HG03457 (cell line): ENCODE measurements around the gene PAK1.

ENCODE experiments used
- ATAC-seq: cut with Tn5 transposase; IDR thresholded peaks from one replicate; pipeline ENCODE4 v1.9.1; 2021; ENCODE audit warnings: moderate number of reproducible peaks; ENCODE audit not compliant: unreplicated experiment

PAK1 gene

DNA sequence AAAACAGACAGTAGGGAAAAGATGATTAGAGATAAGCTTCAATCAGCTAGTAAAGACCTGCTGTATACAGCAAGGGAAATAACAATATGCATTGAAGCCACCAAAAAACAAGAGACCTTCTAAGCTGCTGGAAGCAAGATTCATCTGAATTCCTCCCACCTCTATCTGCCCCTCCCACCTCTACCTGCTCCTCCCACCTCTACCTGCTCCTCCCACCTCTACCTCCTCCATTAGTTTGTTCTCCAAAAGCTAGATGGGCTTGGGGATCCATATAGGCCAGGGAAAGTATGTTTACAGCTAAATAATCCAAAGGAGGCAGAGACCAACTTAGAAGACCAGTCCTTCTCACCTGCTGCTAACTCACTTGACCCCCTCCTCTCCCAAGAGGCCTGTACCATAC is 33.2 kb downstream of the PAK1 start:
- no peak for ATAC-seq

DNA sequence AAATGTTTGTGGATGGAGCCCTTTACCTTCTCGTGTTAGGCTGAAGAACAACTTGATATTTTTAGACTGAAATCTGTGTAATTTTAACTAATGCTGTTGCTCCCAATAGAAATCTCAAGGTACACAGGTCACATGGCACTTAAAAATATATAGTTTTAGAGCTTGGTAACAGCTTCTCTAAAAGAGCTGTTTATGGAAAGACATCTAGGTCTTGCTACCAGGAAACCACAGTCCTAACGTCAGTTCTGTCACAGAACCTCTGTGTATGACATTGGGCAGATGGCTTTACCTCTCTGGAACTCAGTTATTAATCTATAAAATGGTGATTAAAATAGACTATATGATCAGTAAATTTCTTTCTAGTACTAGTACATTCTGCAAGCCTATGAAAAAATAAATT is 35.4 kb downstream of the PAK1 start:
- no peak for ATAC-seq

DNA sequence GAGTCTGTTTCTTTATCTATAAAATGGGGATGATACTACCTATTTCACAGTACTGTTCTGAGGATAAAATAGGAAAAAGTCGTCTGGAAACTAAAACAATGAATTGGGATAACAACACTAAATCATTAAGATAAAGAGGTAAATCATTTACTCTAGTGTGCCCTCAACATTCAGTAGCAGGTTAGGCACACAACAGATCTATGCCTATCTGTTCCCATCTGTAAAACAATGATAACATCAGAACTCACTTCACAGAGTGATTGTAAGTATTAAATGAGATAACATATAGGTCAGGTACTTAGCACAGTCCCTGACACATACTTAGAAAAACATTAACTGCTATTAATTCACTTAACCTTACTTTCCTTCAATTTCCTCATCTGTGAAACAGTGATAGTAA is 36.9 kb downstream of the PAK1 start:
- no peak for ATAC-seq

DNA sequence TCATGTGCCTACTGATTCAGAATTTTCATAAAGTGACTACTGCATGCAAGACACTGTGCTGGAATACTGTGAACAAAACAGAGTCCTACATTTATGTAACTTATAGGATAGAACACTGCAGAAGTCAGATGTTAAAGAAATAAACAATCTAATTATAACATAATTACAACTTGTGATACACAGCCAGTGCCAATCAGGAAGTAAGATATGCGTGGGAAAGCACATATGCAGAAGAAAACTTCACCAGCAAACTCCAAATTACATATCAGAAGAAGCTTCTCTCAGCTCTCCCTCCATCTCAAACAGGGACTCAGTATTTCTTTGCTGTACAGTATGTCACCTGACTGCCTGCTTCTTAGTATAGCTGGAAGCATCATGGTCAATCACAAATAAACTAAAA is 37.4 kb downstream of the PAK1 start:
- ATAC-seq: no peak

DNA sequence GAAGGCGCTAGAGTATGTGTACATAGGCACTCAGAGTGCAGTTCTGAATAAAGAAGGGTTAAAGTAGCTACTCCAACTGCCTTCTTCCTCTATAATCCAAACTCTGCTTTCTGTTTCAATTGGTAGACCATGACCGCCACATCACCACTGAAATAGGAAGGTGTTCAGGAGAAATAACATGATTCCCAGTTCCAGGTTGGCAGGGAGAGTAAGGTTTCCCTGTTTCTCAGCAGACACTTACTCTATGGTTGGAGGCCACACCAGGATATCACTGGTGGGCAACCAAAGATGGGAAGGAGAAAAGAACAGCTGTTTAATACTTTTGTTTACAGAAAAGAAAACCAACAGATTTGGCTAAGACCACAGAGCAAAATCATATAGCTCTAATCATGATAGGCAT is 37.9 kb downstream of the PAK1 start:
- no peak for ATAC-seq

DNA sequence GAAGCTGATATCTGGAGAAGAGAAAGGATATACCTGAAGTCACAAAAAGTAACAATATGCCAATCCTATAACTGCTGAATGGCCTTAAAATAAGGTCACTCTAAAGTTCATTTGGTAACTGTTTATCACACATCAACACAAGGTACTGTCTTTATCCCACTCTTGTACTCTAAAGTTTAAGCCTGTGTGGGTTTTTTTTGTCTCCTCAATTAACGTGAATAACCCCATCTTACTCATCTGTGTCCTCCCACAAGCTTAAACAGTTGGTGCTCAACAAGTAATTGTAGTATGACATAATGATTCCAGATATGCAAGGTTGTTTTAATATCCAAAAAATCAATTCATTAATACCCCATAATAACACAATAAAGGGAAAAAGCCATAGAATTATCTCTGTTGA is 42.1 kb downstream of the PAK1 start:
- no peak for ATAC-seq

DNA sequence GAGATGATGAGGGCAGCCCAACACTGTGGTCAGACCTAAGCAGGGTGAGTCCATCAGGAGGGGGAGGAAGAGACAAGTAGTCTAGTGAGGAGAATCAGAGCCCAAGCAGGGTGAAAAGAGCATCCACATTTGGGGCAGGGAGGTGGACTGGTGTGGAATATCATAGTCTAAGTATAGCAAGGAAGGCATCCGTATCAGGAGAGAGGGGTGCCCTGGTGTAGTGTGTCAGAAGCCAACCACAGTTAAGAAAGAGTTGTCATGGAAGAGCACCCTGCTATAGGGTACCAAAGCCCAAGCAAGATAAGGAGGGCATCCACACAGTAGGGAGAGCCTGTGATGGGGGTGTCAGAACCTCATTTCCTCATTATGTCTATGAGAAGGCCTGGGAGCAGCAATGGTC is 45.3 kb downstream of the PAK1 start:
- ATAC-seq: no peak

DNA sequence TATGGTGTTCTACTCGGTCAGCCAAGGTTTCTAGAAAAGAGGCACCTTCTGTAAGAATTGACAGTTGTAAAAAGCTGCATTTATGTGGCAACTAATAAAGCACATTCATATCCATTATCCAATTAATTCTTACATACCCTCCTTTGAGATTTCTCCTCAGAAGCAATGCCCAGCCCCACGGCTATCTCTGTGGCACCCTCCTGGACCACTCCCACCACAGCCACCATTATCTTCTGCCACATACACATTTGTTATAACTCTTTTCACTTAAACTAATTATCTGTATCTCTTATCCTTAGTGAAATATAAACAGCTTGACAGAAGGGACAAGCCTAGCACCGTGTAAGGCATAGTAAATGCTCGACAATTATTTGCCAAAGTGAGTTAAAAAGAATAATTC is 48.5 kb downstream of the PAK1 start:
- ATAC-seq: no peak

DNA sequence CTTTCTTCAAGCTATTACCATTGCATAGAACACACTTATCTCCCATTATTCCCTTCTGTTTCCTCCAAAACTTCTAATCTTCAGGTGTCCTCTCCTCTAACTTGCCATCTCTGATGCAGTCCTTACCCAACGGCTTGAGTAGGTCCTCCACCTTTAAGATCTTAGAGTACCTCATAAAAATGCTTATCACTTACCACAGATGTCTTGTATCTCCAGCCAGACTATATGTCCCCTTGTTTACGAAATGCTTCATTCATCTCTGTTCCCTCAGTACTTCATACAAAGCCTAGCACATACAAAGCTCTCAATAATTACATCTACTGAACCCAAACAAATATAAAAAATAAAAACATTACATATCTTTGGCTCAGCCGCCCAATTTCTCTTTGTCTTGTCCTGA is 49.2 kb downstream of the PAK1 start:
- ATAC-seq: no peak

DNA sequence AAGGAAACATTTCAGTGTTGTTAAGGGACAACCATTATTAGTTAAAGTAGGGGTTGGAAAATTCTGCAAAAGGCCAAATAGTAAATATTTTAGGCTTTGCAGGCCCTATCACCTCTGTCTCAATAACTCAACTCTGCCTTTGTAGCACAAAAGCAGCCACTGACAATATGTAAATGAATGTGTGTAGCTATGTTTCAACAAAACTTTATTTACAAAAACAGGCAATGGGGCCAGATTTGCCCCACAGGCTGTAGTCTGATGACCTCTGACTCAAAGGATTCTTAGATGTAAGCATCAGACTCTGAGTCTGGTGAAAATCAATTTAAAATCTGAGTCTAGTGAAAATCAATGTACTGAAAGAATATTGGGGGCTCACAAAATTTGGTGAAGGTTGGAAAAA is 50.3 kb downstream of the PAK1 start:
- ATAC-seq: no peak

DNA sequence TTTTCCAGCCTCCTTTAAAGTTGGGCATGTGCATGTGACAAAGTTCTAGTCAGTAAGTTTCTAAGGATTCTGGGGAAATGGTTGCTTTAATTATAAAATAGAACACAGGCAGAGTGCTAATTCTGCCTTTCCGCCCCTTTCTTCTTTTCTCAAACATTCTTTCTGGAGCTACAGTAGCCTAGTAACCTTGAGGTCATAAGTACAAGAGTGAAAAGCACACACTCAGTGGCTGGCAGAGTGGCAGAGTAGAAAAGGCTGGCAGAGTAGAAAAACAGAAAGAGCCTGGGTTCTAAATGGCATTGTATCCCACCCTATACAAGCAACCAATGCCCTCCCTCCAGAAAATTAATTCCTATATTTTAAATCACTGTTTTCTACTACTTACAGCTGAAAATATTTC is 51.2 kb downstream of the PAK1 start:
- no peak for ATAC-seq

DNA sequence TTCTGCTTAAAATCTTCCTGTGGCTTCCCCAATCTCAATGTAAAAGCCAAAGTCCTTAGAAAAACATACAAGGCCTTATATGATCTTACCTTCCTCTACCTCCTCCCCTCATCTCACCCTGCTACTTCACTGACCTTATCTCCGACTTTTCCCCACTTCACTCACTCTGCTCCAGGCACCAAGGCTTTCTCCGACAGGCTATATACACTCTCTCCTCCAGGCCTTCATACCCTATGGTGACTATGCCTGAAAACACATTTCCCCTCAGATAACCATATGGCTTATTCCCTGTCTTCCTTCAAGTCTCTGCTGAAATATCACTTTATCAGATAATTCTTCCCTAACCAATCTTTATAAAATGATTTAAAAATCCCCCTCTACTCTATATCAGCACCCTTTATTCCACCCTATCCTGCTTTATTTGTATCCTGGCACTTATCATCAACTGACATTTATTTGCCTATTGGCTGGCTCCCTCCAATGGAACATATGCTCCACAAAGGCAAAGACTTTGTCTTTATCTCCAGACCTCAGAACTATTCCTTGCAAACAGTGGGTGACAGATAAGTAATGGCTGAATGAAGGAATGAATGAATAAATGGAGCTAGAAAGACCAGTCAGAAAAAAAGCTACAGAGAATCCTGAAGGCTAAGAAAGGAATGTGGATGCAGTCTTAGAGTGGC is 52.7 kb downstream of the PAK1 start:
- no peak for ATAC-seq

DNA sequence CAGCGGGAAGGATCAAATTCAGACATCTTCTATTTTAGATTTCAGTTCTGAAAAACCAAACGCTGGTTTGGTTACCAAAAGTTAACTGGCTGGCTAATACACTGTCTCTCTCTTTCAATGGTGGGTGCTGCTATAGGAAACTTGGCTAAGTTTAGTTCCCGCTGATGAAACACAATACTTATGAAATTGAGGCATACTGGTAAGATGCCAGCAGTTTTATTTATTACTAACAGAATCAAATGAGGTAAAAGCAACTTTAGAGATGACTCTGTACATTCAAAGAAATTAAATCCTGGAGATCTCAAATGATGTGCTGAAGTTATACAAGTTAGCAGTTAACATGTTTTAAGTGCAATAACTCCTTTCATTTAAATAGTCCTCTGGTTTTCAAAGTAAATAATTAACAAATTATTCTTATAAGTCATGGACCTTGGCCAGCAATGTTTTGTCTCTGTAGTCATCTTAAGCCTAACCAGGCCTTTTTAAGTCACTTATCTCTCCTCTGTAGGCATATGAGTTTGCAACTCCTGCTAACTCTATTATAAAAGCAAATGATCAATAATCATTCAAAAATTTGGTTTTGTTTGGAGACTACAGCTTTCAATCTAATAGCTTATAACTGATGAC is 54.8 kb downstream of the PAK1 start:
- ATAC-seq: no peak

DNA sequence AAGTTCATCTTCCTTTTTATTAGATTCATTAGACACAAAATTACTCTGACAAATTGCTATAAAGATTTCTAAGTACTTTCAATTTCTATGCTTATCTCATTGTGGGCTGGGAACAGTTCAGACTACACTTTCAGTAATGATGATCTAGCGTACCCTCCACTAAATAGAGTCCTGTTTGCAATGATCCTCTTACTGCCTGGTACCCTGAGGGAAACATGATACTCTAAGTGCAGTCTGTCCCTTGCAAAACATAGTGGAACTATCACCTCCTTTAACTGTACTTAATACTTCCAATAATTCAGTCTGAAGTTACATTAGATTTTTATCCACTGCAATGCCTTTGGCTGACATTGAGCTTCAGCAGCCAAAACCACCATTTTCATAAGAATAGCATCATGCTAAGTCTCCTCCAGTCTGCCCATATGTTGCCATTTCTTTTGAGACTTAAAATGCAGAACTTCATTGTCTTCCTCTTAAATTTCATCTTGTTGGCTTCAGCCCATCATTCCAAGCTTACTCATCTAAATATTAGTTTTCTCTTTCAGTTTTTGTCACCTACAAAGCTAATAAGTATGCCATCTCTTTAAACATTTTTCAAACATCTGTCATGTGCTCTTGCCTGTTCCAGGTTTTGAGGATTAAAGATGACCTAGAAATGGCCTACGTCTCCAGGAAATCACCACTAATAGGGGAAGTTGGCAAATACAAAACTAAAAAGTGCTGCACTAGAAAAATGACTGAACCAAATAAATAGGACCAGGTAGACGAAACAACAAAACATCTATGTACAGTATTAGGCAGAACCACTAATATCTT is 55.5 kb downstream of the PAK1 start:
- no peak for ATAC-seq

DNA sequence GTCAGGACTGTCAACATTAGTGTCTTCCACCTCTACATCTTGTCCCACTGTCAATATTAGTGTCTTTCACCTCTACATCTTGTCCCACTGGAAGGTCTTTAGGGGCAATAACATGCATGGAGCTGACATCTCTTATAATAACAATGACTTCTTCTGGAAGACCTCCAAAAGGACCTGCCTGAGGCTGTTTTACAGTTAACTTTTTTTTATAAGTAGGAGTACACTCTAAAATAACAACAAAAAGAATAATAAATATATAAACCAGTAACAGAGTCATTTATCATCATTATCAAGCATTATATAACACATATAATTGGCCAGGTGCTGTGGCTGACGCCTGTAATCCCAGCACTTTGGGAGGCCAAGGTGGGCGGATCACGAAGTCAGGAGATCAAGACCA is 57.5 kb downstream of the PAK1 start:
- no peak for ATAC-seq

DNA sequence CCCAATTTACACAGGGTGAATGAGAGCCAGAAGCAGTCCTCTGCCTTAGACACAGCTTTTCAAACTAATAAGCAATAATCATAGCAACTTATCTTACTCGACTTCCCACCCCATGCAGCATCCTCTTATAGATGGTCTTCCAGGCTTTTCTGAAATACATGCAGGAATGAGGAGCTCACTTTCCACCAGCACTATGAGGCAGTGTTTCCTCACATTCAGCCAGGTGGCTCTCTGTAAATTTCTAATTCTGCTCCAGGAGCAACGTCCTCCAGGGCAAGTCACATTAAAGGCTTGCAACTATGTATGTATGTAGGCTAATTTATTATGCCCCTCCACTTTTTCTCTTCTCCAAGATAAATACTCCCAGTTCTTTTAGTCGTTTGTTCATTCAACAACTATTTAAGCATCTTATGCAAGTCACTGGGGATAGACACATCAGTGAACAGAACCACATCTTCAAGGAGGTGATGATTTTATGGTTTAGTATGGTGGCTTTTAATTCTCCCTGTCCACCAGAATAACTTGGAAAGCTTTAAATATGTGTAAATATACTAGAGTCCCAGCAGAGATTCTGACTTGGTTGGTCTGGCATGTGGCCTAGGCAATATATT is 59.9 kb downstream of the PAK1 start:
- no peak for ATAC-seq

DNA sequence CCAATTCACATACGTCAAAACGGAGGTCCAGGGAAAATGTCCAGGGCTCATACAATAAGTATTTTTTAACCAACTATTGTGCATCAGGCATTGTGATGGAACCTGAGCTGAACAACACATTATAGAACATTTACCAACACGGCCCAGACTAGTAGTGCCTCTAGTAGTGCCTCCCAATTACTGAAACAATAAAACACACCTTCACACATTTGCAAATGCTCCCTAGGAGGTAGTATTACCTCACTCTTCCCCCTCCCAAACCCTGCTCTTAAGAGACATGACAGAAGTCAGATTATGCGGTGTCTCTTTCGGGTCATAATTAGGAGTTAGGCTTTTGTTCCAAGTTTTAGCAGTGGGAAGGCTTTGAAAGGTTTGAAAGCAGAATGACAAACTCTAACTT is 61.1 kb downstream of the PAK1 start:
- ATAC-seq: no peak

DNA sequence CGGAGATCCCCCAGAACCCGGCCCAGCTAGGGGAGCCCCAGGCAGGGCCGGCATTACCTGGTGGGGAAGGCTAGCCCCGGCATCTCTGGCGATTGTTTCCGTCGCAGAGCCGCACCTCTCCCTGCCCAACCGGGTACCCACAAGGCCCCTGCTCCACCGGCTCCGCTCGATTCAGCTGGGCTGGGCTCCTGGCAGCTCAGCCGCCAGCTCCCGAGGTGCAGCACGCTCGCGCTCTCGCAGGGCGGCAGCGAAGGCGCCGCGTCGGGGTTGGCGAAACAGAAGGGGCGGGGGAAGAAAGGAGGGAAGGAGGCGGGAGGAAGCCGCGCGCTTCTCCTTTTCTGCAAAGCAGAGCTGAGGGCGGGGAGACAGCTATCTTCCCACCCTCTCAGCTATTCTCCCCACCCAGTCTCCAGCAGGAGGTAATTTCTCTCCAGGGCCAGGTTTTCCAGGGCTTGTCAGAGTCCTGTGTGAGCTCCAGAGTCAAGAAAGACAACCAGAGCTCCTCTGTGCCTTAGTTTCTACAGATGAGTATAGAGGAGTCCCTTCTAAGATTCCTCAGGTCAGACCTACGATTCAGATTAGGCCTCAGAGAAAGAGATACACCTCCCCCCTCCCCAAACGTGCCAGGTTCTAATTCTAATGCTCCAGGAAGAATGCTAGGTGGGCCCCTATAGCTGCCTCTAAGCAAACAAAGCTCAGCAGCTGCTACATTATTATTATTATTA is 62.0 kb downstream of the PAK1 start:
- peak; percentile 79 for ATAC-seq

DNA sequence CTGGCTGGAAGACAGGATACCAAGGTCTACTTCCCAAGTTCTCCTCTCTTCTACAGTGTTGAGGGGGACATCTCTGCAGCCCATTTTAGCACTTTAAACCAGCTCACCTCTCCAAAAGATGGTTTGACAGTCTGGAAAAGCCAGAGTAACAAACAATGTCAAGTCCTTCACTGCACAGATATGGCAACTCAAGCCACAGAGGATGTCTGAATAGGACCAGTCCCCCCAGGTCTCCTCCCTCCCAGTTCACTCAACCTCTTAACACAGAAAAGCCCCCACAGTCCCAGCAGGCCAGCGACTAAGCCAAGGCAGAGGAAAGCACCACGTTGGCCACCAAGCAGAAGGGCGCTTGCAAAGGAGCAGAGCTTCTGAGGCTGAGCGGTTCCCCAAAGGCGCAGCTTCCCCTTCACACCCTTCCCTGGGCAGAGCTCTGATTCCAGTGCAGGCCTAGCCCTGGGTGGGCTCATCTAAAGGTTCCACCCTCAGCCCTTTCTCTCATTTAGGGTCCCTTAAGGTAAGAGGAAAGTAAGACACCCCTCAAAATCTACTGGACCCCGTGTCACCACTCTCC is 62.7 kb downstream of the PAK1 start:
- no peak for ATAC-seq

DNA sequence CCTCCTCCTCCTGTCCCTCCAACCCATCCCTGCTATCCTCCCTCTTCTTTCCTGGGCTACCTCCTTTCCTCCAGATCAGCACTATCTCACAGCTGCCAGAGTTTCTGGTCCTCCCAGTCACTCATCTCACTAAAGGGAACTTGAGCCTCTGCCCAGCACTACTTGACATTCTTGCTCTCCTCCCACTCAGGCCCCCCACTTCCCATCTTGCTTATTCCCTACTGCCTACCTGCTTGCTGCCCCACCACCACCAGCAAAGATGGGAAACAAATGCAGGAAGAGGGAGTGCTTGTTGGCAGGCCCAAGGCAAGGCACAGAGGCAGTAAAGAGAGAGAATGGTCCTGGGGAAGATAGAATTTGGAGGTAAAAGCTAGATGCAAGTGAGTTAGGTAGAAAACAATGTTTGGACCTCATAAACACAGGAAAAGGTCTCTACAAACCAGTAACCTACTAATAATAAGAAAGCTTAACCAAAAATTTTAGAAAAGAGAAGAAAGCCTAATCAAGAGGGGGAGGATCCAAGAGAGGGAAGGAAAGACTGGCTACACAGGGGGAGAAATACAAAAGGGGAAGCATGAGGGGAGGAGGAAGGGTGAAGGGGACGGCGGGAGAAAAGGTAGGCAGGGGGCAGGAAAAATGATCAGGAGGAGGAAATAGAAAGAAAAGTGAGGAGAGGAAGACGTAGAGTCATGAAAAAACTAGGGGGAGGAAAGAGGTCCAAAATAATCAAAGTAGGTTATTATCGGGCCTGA is 63.6 kb downstream of the PAK1 start:
- no peak for ATAC-seq
